ENCODE data around the gene FCHO1. TPM values are rescaled to one million over a fixed set of nuclear protein-coding genes. Genes with fewer than 3 reads are reported as not detected.

Gene FCHO1
- total and polyA plus RNA-seq, 12 donors = 0.91 to 7.1 (median 2.9) TPM

DNA sequence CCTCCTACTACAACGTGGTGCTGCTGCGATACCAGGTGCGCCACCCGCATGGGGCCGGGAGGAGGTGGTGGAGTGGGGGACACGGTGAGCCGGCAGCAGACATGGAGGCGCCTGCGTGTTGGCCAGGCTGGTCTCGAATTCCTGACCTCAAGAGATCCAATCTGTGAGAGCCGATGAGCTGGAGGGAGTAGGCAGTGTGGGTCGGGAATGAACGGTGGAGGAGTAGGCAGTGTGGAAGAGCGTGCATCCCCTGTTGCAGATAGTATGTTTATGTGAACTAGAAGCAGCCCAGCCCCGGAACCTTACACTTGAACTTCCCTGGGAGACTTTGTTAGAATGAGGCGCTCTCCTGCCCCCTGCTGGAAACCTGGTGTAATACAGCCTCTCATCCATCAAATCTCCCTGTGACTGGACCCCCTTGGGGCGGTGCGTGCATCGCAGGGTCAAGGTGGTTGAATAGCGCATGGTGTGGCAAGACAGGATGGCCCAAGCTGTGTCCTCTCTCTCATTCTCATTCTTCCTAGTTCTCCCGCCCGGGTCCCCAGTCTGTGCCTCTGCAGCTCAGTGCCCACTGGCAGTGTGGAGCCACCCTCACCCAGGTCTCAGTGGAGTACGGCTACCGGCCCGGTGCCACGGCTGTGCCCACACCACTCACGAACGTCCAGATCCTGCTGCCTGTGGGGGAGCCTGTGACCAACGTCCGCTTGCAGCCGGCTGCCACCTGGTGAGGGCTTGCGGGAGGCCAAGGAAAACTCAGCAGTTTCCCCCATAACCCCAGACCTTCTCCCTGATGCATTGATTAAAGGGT is 33.1 kb downstream of the FCHO1 start:
- DNase-seq = peak; percentile 47 to 83 (median 64)
- H3K36me3 ChIP-seq (replicated peaks in 1 of 2) = no peaks in the 10 kb centered on the region
- no peaks in the 10 kb centered on the region for H3K9me3 ChIP-seq (replicated peaks in 1 of 3)
- H3K27me3 ChIP-seq = peaks cover 5% of the 10 kb centered on the region
- WGBS, 4 donors = 39 to 46% (median 41%) methylated on average over 24 to 32 of the region's 32 CpGs
- no peak overlapping the region for H3K27ac ChIP-seq
- H3K4me3 ChIP-seq = no peak overlapping the region
- no peaks in the 10 kb centered on the region for H3K4me1 ChIP-seq (replicated peaks in 1 of 2)
- intact Hi-C loops (cut with DNase I) = loop anchor here in 1 of 2 donors (10.0 kb wide), 1 partner anchor 70 kb away; the partner anchor contains the start of gene RPL18A
- TF ChIP-seq, protein P1, sequence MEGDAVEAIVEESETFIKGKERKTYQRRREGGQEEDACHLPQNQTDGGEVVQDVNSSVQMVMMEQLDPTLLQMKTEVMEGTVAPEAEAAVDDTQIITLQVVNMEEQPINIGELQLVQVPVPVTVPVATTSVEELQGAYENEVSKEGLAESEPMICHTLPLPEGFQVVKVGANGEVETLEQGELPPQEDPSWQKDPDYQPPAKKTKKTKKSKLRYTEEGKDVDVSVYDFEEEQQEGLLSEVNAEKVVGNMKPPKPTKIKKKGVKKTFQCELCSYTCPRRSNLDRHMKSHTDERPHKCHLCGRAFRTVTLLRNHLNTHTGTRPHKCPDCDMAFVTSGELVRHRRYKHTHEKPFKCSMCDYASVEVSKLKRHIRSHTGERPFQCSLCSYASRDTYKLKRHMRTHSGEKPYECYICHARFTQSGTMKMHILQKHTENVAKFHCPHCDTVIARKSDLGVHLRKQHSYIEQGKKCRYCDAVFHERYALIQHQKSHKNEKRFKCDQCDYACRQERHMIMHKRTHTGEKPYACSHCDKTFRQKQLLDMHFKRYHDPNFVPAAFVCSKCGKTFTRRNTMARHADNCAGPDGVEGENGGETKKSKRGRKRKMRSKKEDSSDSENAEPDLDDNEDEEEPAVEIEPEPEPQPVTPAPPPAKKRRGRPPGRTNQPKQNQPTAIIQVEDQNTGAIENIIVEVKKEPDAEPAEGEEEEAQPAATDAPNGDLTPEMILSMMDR (IDR thresholded peaks at IDR 0.05) = peak; percentile 63 to 81 (median 68)
- TF ChIP-seq POLR2A (IDR thresholded peaks at IDR 0.05) = no peak

DNA sequence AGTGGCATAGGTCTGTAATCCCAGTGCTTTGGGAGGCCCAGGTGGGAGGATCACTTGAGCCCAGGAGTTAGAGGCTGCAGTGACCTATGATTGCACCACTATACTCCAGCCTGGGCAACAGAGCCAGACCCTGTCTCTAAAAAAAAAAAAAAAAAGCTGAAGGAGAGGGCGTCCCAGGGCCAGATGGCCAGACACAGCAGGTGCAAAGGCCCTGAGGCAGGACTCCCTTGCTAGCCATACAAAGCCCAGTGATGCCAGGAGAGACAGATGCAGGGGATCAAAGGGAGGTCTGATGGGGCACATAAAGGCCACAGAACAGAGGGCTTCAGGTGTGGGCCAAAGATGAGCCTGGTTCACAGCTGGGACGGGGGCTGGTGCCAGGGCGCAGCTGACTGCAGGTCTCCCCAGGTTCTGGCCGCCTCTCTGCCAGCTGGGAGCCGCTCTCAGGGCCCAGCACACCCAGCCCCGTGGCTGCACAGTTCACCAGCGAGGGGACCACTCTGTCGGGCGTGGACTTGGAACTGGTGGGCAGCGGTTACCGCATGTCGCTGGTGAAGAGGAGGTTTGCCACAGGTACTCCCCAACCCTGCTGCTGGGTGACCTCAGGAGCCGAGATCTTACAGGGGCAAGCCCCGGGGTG is 36.1 kb downstream of the FCHO1 start:
- H3K4me1 ChIP-seq (replicated peaks in 1 of 2) = no peaks in the 10 kb centered on the region
- H3K27ac ChIP-seq = no peak overlapping the region
- H3K9me3 ChIP-seq (replicated peaks in 1 of 3) = no peaks in the 10 kb centered on the region
- no peaks in the 10 kb centered on the region for H3K27me3 ChIP-seq
- H3K36me3 ChIP-seq (replicated peaks in 1 of 2) = no peaks in the 10 kb centered on the region
- no peak overlapping the region for H3K4me3 ChIP-seq
- TF ChIP-seq, protein P1 (IDR thresholded peaks at IDR 0.05) = no peak
- no peak for TF ChIP-seq POLR2A (IDR thresholded peaks at IDR 0.05)
- WGBS, 4 donors = 83 to 90% (median 86%) methylated on average over 4 to 14 of the region's 14 CpGs
- intact Hi-C loops (cut with DNase I) = loop anchor here in 1 of 2 donors (10.0 kb wide), 1 partner anchor 67 kb away; the partner anchor contains the start of gene RPL18A
- no peak for DNase-seq

DNA sequence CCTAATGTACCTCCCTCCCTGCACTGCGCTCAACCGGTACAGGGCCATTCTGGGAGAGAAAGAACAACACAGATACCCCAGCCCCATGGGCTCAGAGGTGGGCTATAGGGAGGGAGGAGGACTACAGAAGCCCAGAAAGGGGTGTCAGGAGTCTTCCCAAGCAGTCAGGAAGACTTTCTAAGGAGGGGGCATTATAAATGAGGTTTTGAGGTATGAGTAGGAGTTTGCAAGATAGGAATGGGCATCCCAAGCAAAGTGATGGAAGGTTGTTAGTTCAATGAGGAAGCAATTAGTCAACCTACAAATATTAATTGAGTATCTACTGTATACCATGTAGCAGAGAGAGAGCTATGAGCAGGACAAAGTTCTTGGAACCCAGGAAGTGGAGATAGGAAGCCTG is 37.4 kb downstream of the FCHO1 start:
- 87 to 100% (median 96%) methylated on average over 2 of the region's 2 CpGs for WGBS, 4 donors
- TF ChIP-seq POLR2A (IDR thresholded peaks at IDR 0.05) = no peak
- TF ChIP-seq, protein P1 (IDR thresholded peaks at IDR 0.05) = no peak
- H3K4me3 ChIP-seq = no peak overlapping the region

DNA sequence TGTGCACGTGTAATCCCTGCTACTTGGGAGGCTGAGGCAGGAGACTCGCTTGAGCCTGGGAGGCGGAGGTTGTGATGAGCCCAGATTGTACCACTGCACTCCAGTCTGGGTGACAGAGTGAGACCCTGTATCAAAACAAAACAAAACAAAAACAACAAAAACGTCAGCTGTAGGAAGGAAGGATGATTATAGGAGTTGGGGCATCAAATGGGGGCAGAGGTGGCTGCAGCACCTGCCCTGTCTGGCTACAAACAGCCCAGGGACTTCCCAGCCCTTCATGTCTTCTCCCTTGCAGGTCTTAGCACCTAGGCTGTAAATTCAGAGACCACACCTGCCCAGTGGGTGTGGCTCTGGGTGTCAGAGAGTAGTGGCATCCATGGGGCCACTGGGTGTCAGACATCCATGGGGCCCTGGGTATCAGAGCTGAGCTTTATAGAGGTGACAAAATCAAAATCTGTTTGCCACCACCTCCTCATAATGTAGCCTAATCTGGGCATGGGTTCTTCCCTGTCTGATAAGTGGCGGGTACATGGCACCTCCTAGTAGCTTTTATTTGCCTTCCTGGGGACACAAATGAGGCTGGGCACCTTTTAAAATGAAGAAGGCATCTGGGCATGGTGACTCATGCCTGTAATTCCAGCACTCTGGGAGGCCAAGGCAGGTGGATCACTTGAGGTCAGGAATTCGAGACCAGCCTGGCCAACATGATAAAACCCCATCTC is 38.9 kb downstream of the FCHO1 start:
- intact Hi-C loops (cut with DNase I) = no loop called here
- no peaks in the 10 kb centered on the region for H3K4me1 ChIP-seq (replicated peaks in 1 of 2)
- no peak for DNase-seq
- H3K27me3 ChIP-seq = peaks cover 18% of the 10 kb centered on the region
- no peak overlapping the region for H3K27ac ChIP-seq
- WGBS, 4 donors = 61 to 68% (median 65%) methylated on average over 5 to 6 of the region's 6 CpGs
- H3K4me3 ChIP-seq = no peak overlapping the region
- TF ChIP-seq, protein P1 (IDR thresholded peaks at IDR 0.05) = no peak
- TF ChIP-seq POLR2A (IDR thresholded peaks at IDR 0.05) = no peak
- H3K9me3 ChIP-seq (replicated peaks in 1 of 3) = no peaks in the 10 kb centered on the region
- H3K36me3 ChIP-seq (replicated peaks in 1 of 2) = no peaks in the 10 kb centered on the region

More for the DNA sequence above, 37.4 kb downstream of the FCHO1 start:
- intact Hi-C loops (cut with DNase I) = loop anchor here in 1 of 2 donors (10.0 kb wide), 1 partner anchor 66 kb away; the partner anchor contains the start of gene RPL18A
- Histone ChIP-seq H3K36me3 (replicated peaks in 1 of 2) (no peaks in the 10 kb centered on the region), H3K9me3 (replicated peaks in 1 of 3) (no peaks in the 10 kb centered on the region), H3K27me3 (peaks cover 2% of the 10 kb centered on the region), H3K27ac (no peak overlapping the region), H3K4me1 (replicated peaks in 1 of 2) (no peaks in the 10 kb centered on the region)
- no peak for DNase-seq
